A549 (cell line): ENCODE measurements around the gene SEC14L5. TPM values are rescaled to one million over a fixed set of nuclear protein-coding genes. Genes with fewer than 3 reads are reported as not detected.

ENCODE experiments used
- ATAC-seq, 2 experiments: fragments of 200-7000 bp in 1 of 2; fragments of >200 bp in 1 of 2; cut with Nextera tagmentation in 1 of 2; cut with Tn5 transposase in 1 of 2; 3 replicates each; pipeline versions ENCODE4 v1.8.0 to v1.9.1; 2018 to 2020; ENCODE audit warnings: mild to moderate bottlenecking in 1 of 2, moderate library complexity in 1 of 2
- CTCF ChIA-PET: fragments of 300-600 bp; sonication (Branson Sonifier 250); formaldehyde crosslinking; extraction: SDS; loops from one replicate; lab custom pipeline; 2021; ENCODE audit warnings: antibody characterized with exemption, inconsistent platforms; lab: Yijun Ruan, JAX
- POLR2A ChIA-PET: fragments of 350-600 bp; formaldehyde crosslinking; extraction: SDS; loops from one replicate; lab custom pipeline; 2021; ENCODE audit warnings: antibody characterized with exemption, inconsistent platforms; lab: Yijun Ruan, JAX
- DNase-seq, 2 experiments: peaks; one replicate each; pipeline versions ENCODE4 v3.0.0 to v3.0.0-alpha.2; 2011 to 2016; ENCODE audit warnings: low read depth in 1 of 2, low spot score in 1 of 2
- FAIRE-seq: peaks from 2 replicates; lab custom pipeline; 2011; peaks lifted over from hg19 to GRCh38; lab: Jason Lieb, UNC
- H3K27ac ChIP-seq, 2 experiments: fragments of >200 bp; sonication (Bioruptor Twin); formaldehyde crosslinking; 3 replicates each; pipeline ENCODE4 v1.5.1; 2016 to 2017
- H3K4me1 ChIP-seq: fragments of >200 bp; sonication (Bioruptor Twin); formaldehyde crosslinking; 3 replicates; pipeline ENCODE4 v1.6.1; 2016
- H3K4me2 ChIP-seq: fragments of >200 bp; sonication (Bioruptor Twin); formaldehyde crosslinking; 3 replicates; pipeline ENCODE4 v1.6.1; 2016
- H3K4me3 ChIP-seq: fragments of >200 bp; sonication (Bioruptor Twin); formaldehyde crosslinking; 3 replicates; pipeline ENCODE4 v1.5.1; 2016
- H3K9me3 ChIP-seq: fragments of >200 bp; sonication (Bioruptor Twin); formaldehyde crosslinking; 3 replicates; pipeline ENCODE4 v1.6.1; 2016
- BHLHE40 ChIP-seq: IDR thresholded peaks from 2 replicates; pipeline ENCODE4 v1.6.1; 2012; ENCODE audit warnings: low read depth, low read length, inconsistent platforms
- CBX2 ChIP-seq: fragments of 200-600 bp; sonication (generic); IDR thresholded peaks from 2 replicates; pipeline ENCODE4 v1.6.1; 2016; ENCODE audit warnings: low read depth, mild to moderate bottlenecking, borderline replicate concordance
- CBX8 ChIP-seq: fragments of 200-600 bp; sonication (generic); IDR thresholded peaks from 2 replicates; pipeline ENCODE4 v1.6.1; 2016
- CEBPB ChIP-seq, 2 experiments: fragments of >200 bp in 1 of 2; sonication (Bioruptor Twin) in 1 of 2; formaldehyde crosslinking in 1 of 2; IDR thresholded peaks; 2 replicates each; pipeline ENCODE4 v1.6.1; 2012 to 2016
- EHF ChIP-seq: fragments of 250-450 bp; sonication (Bioruptor Pico); IDR thresholded peaks from 2 replicates; pipeline ENCODE4 v1.5.0; 2020; ENCODE audit warnings: mild to moderate bottlenecking
- EHMT2 ChIP-seq: fragments of 200-600 bp; sonication (generic); IDR thresholded peaks from 2 replicates; pipeline ENCODE4 v1.6.1; 2016; ENCODE audit warnings: antibody characterized with exemption, low read depth, mild to moderate bottlenecking, moderate library complexity
- ESRRA ChIP-seq: fragments of 150-350 bp; IDR thresholded peaks from 2 replicates; pipeline ENCODE4 v1.6.1; 2014; ENCODE audit warnings: mild to moderate bottlenecking, low read length, borderline replicate concordance
- FOSB ChIP-seq: fragments of 250-450 bp; sonication (Bioruptor Pico); IDR thresholded peaks from 2 replicates; pipeline ENCODE4 v1.5.0; 2020; ENCODE audit warnings: mild to moderate bottlenecking, moderate library complexity
- HDAC2 ChIP-seq: fragments of 200-600 bp; sonication (generic); IDR thresholded peaks from 2 replicates; pipeline ENCODE4 v1.6.1; 2016
- HOXA7 ChIP-seq: fragments of 250-450 bp; sonication (Bioruptor Pico); IDR thresholded peaks from 2 replicates; pipeline ENCODE4 v1.5.0; 2020; ENCODE audit warnings: mild to moderate bottlenecking, moderate library complexity
- MAFK ChIP-seq: fragments of 450-650 bp; IDR thresholded peaks from 2 replicates; pipeline ENCODE4 v1.6.1; 2014; ENCODE audit not compliant: partially characterized antibody
- MAZ ChIP-seq: fragments of 150-350 bp; IDR thresholded peaks from 2 replicates; pipeline ENCODE4 v1.6.1; 2014; ENCODE audit warnings: antibody characterized with exemption, low read depth, low read length, borderline replicate concordance
- NFE2L2 ChIP-seq: fragments of 150-350 bp; conservative IDR thresholded peaks from 2 replicates; pipeline ENCODE4 v1.6.1; 2014; ENCODE audit warnings: low read length
- NR3C1 ChIP-seq: fragments of >200 bp; sonication (Bioruptor Twin); formaldehyde crosslinking; IDR thresholded peaks from 3 replicates; pipeline ENCODE4 v1.6.1; 2017
- PHF8 ChIP-seq: fragments of 200-600 bp; sonication (generic); IDR thresholded peaks from 2 replicates; pipeline ENCODE4 v1.6.1; 2016; ENCODE audit warnings: low read depth, mild to moderate bottlenecking, antibody characterized with exemption, moderate library complexity, borderline replicate concordance
- POLR2A ChIP-seq: IDR thresholded peaks from 2 replicates; pipeline ENCODE4 v1.6.1; 2012; ENCODE audit warnings: mild to moderate bottlenecking, low read length
- RARB ChIP-seq: fragments of 250-450 bp; sonication (Bioruptor Pico); IDR thresholded peaks from 2 replicates; pipeline ENCODE4 v1.8.0; 2021; ENCODE audit warnings: mild to moderate bottlenecking, moderate library complexity
- RFX5 ChIP-seq: fragments of 450-650 bp; IDR thresholded peaks from 2 replicates; pipeline ENCODE4 v1.7.1; 2014; ENCODE audit warnings: antibody characterized with exemption, mild to moderate bottlenecking, moderate library complexity
- RNF2 ChIP-seq: fragments of 200-600 bp; sonication (generic); IDR thresholded peaks from 2 replicates; pipeline ENCODE4 v1.6.1; 2016; ENCODE audit warnings: low read depth, mild to moderate bottlenecking, antibody characterized with exemption, moderate library complexity, borderline replicate concordance
- TP53 ChIP-seq: fragments of 250-450 bp; sonication (Bioruptor Pico); IDR thresholded peaks from 2 replicates; pipeline ENCODE4 v1.5.0; 2021; ENCODE audit warnings: mild to moderate bottlenecking, moderate library complexity
- ZFP36 ChIP-seq: fragments of 450-650 bp; IDR thresholded peaks from 2 replicates; pipeline ENCODE4 v1.6.1; 2014; ENCODE audit warnings: borderline replicate concordance; ENCODE audit not compliant: partially characterized antibody
- WGBS: methylation state at CpG from one replicate; pipeline ENCODE4 v1.1.6; 2017; ENCODE audit errors: missing lambda C conversion rate; 5-methylcytosine and 5-hydroxymethylcytosine counted together
- polyA plus RNA-seq, 4 experiments: library from polyadenylated mRNA; depleted of rRNA in 3 of 4; stranded (reverse); fragments of >200 nt; fragmentation: RNase III in 1 of 4; extraction: RNeasy Plus Mini Kit Qiagen cat#74134 plus additional on column Dnase treatment in 1 of 4; gene quantifications; 2 replicates in 3 of 4; 3 replicates in 1 of 4; pipeline ENCODE4 v1.2.3, GENCODE V29; 2011 to 2017
- TF ChIP-seq, protein P1 (sequence below): IDR thresholded peaks from 2 replicates; pipeline ENCODE4 v1.6.1; 2012; ENCODE audit warnings: low read depth, borderline replicate concordance
- TF ChIP-seq, protein P2 (sequence below): fragments of >200 bp; sonication (Bioruptor Twin); formaldehyde crosslinking; IDR thresholded peaks from 2 replicates; pipeline ENCODE4 v1.6.1; 2016
- TF ChIP-seq, protein P3 (sequence below): fragments of 250-450 bp; sonication (Bioruptor Pico); IDR thresholded peaks from 2 replicates; pipeline ENCODE4 v1.5.0; 2020; ENCODE audit warnings: low read depth, mild to moderate bottlenecking, moderate library complexity
- TF ChIP-seq, protein P4 (sequence below): fragments of >200 bp; sonication (Bioruptor Twin); formaldehyde crosslinking; IDR thresholded peaks from 3 replicates; pipeline ENCODE4 v1.6.1; 2016
- TF ChIP-seq, protein P5 (sequence below): fragments of >200 bp; sonication (Bioruptor Twin); formaldehyde crosslinking; IDR thresholded peaks from 3 replicates; pipeline ENCODE4 v1.5.1; 2016
- TF ChIP-seq, protein P6 (sequence below): IDR thresholded peaks from 2 replicates; pipeline ENCODE4 v1.6.1; 2012

SEC14L5 gene
- polyA plus RNA-seq, 2 of the 4 experiments (the other 2 are of a cell fraction) = 0.03 to 0.05 TPM

DNA sequence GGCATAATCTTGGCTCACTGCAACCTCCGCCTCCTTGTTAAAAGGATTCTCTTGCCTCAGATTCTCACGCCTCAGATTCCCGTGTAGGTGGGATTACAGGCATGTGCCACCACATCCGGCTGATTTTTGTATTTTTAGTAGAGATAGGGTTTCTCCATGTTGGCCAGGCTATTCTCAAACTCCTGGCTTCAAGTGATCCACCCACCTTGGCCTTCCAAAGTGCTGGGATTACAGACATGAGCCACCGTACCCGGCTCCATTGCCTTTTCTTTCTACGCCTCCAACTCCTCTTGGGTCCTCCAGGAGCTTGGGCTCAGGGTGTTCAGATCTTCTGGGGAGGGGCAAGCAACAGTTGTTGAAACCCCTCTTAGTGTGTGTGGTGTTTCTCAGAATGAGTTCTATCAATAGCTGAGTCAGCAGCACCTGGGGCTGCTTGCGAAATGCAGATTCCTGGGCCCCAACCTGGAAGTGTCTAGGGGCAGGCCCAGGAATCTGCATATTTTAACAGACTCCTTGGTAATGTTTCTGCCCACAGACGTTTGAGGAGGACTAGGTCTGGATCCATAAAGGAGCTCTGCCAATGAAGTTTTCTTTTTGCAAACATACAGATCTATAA, 31.4 kb downstream of the SEC14L5 start:
- no peak for FAIRE-seq
- 66% methylated on average over 9 of the region's 9 CpGs for WGBS
- no peak overlapping the region for H3K4me3 ChIP-seq
- H3K4me1 ChIP-seq = peaks cover 9% of the 10 kb centered on the region; the same call in 1 of the 3 replicates
- H3K27ac ChIP-seq = no peak overlapping the region
- POLR2A ChIA-PET = no interaction called here
- TF ChIP-seq MAFK (peak; percentile 46), MAZ (no peak), HOXA7 (CRISPR knock-in tag) (no peak)
- no peak overlapping the region for H3K4me2 ChIP-seq
- DNase-seq = no peak
- H3K9me3 ChIP-seq = peaks cover 7% of the 10 kb centered on the region; the same call in 1 of the 3 replicates
- CTCF ChIA-PET = interaction anchor here (1.2 kb wide), 1 partner anchor 8 kb away, joined by 3 read pairs; no protein-coding TSS in a partner anchor
- no peak for ATAC-seq

DNA sequence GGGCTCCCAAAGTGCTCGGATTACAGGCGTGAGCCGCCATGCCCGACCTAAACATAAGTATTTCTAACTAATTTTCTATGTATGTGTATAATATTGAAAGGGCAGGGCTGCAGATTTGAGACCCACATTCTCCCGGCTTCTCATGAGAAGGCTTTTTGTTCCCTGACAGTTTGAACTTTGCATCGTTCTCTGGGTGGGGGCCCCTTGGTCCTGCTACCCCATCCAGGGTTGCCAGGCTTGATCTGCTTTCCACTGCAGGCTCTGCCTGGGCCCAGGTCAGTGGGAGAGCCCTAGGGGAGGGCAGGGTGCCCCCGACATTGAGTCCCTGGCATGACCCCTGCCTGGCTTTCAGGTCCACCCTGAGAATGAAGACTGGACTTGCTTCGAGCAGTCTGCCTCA, 32.3 kb downstream of the SEC14L5 start:
- WGBS = 44% methylated on average over 7 of the region's 8 CpGs
- no peak for ATAC-seq
- POLR2A ChIA-PET = no interaction called here

DNA sequence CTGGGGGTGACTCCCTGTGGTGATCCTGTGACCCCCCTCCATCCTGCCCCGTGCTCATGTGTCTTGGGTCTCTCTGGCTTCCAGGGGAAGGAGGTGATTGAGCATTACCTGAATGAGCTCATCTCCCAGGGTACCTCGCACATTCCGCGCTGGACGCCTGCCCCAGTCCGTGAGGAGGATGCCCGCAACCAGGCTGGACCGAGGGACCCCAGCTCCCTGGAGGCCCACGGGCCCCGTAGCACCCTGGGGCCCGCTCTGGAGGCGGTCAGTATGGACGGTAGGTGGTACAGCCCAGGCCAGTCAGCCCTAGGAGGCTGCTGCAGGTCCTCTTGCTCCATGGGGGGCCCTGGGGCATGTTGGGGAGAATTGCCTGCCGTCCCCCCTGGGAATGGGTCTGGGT, 33.6 kb downstream of the SEC14L5 start:
- WGBS = 48% methylated on average over 13 of the region's 14 CpGs
- H3K27ac ChIP-seq = no peak overlapping the region
- POLR2A ChIA-PET = no interaction called here
- DNase-seq (no peak), ATAC-seq (no peak), FAIRE-seq (no peak)
- 0 out of 3 replicates have a peak, but pooled peaks cover 5% of the 10 kb centered on the region for H3K9me3 ChIP-seq
- H3K4me2 ChIP-seq = no peak overlapping the region
- CTCF ChIA-PET = interaction anchor here (0.8 to 1.2 kb wide), 2 partner anchors 9 to 36 kb away, joined by 3 read pairs; no protein-coding TSS in a partner anchor
- peaks cover 9% of the 10 kb centered on the region; the same call in 1 of the 3 replicates for H3K4me1 ChIP-seq
- H3K4me3 ChIP-seq = no peak overlapping the region
- TF ChIP-seq TP53 (CRISPR knock-in tag) = no peak
- TF ChIP-seq CBX8 = no peak
- TF ChIP-seq MAFK = no peak
- no peak for TF ChIP-seq ZFP36
- TF ChIP-seq, protein P1, sequence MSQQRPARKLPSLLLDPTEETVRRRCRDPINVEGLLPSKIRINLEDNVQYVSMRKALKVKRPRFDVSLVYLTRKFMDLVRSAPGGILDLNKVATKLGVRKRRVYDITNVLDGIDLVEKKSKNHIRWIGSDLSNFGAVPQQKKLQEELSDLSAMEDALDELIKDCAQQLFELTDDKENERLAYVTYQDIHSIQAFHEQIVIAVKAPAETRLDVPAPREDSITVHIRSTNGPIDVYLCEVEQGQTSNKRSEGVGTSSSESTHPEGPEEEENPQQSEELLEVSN = no peak
- TF ChIP-seq ESRRA = no peak
- TF ChIP-seq, protein P2, sequence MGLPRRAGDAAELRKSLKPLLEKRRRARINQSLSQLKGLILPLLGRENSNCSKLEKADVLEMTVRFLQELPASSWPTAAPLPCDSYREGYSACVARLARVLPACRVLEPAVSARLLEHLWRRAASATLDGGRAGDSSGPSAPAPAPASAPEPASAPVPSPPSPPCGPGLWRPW = no peak
- no peak for TF ChIP-seq CEBPB (IDR thresholded peaks at IDR 0.05)
- no peak for TF ChIP-seq RNF2
- TF ChIP-seq BHLHE40 = no peak
- no peak for TF ChIP-seq NR3C1
- TF ChIP-seq MAZ = no peak
- TF ChIP-seq, protein P3, sequence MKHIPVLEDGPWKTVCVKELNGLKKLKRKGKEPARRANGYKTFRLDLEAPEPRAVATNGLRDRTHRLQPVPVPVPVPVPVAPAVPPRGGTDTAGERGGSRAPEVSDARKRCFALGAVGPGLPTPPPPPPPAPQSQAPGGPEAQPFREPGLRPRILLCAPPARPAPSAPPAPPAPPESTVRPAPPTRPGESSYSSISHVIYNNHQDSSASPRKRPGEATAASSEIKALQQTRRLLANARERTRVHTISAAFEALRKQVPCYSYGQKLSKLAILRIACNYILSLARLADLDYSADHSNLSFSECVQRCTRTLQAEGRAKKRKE (CRISPR knock-in tag) = no peak
- TF ChIP-seq, protein P4, sequence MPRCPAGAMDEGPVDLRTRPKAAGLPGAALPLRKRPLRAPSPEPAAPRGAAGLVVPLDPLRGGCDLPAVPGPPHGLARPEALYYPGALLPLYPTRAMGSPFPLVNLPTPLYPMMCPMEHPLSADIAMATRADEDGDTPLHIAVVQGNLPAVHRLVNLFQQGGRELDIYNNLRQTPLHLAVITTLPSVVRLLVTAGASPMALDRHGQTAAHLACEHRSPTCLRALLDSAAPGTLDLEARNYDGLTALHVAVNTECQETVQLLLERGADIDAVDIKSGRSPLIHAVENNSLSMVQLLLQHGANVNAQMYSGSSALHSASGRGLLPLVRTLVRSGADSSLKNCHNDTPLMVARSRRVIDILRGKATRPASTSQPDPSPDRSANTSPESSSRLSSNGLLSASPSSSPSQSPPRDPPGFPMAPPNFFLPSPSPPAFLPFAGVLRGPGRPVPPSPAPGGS = no peak

More for the DNA sequence above, 32.3 kb downstream of the SEC14L5 start:
- Histone ChIP-seq H3K4me3 (no peak overlapping the region), H3K9me3 (peaks cover 7% of the 10 kb centered on the region; the same call in 1 of the 3 replicates), H3K27ac (no peak overlapping the region), H3K4me1 (peaks cover 9% of the 10 kb centered on the region; the same call in 1 of the 3 replicates), H3K4me2 (no peak overlapping the region)
- FAIRE-seq = no peak
- TF ChIP-seq MAFK (no peak), FOSB (CRISPR knock-in tag) (no peak), RFX5 (no peak), ZFP36 (no peak), RARB (CRISPR knock-in tag) (no peak), BHLHE40 (no peak), EHMT2 (no peak), CBX2 (no peak), EHF (CRISPR knock-in tag) (no peak), MAZ (no peak), HDAC2 (no peak), NFE2L2 (no peak), POLR2A (no peak), PHF8 (no peak), CEBPB (IDR thresholded peaks at IDR 0.05) (no peak)
- TF ChIP-seq, protein P2 = no peak
- TF ChIP-seq, protein P5, sequence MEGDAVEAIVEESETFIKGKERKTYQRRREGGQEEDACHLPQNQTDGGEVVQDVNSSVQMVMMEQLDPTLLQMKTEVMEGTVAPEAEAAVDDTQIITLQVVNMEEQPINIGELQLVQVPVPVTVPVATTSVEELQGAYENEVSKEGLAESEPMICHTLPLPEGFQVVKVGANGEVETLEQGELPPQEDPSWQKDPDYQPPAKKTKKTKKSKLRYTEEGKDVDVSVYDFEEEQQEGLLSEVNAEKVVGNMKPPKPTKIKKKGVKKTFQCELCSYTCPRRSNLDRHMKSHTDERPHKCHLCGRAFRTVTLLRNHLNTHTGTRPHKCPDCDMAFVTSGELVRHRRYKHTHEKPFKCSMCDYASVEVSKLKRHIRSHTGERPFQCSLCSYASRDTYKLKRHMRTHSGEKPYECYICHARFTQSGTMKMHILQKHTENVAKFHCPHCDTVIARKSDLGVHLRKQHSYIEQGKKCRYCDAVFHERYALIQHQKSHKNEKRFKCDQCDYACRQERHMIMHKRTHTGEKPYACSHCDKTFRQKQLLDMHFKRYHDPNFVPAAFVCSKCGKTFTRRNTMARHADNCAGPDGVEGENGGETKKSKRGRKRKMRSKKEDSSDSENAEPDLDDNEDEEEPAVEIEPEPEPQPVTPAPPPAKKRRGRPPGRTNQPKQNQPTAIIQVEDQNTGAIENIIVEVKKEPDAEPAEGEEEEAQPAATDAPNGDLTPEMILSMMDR = no peak
- TF ChIP-seq, protein P6, sequence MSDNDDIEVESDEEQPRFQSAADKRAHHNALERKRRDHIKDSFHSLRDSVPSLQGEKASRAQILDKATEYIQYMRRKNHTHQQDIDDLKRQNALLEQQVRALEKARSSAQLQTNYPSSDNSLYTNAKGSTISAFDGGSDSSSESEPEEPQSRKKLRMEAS = no peak
- DNase-seq = no peak
- CTCF ChIA-PET = interaction anchor here (1.2 kb wide), 1 partner anchor 9 kb away, joined by 3 read pairs; no protein-coding TSS in a partner anchor
